Colon (tissue), 2 donors: ENCODE measurements around the gene CLASP1.

Experiments used
- FAIRE-seq: peaks from 2 replicates; lab custom pipeline; 2012; peaks lifted over from hg19 to GRCh38; lab: Jason Lieb, UNC
- donor health status: control.
- donor health status: control.

The CLASP1 gene

GRCh38 chr2:121536850-121537557 is 112.3 kb downstream of the CLASP1 start:
- FAIRE-seq: no peak

DNA sequence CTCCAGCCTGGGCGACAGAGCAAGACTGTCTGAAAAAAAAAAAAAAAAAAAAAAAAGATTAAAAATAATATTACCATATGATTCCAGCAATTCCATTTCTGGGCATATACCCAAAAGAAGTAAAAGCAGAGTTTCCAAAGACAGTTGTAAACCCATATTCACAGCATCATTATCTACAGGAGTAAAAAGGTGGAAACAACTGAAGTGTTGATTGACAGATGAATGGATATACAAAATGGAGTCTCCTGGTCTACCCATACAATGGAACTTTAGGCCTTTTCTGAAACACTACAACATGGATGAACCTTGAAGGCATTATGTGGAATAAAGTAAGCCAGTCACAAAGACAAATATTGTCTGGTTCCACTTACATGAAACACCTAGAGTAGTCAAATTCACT is 112.9 kb downstream of the CLASP1 start:
- no peak for FAIRE-seq

GRCh38 chr2:121534007-121534406 is 115.3 kb downstream of the CLASP1 start:
- no peak for FAIRE-seq

DNA sequence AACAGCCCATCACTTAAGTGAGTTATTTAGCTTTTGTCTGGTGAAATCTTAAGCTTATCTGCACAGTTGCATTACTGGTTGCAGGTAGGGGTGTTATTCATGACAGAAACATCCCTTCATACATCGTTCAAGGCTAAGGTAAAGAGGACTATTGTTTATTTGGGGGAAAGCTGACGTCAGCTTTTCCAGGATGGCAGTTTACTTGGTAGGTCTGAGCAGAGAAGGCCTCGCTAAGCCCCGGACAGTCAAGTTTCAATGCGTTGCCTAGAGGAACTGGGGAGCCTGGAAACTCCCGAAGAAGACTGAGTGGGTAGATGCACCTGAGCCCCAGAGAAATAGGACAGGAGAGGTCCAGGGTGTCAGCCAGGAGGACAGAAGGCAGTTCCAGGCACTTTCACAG is 116.4 kb downstream of the CLASP1 start:
- FAIRE-seq: no peak

GRCh38 chr2:121532347-121532766 is 116.9 kb downstream of the CLASP1 start:
- FAIRE-seq: no peak

GRCh38 chr2:121530212-121530705 is 119.0 kb downstream of the CLASP1 start:
- FAIRE-seq: no peak

DNA sequence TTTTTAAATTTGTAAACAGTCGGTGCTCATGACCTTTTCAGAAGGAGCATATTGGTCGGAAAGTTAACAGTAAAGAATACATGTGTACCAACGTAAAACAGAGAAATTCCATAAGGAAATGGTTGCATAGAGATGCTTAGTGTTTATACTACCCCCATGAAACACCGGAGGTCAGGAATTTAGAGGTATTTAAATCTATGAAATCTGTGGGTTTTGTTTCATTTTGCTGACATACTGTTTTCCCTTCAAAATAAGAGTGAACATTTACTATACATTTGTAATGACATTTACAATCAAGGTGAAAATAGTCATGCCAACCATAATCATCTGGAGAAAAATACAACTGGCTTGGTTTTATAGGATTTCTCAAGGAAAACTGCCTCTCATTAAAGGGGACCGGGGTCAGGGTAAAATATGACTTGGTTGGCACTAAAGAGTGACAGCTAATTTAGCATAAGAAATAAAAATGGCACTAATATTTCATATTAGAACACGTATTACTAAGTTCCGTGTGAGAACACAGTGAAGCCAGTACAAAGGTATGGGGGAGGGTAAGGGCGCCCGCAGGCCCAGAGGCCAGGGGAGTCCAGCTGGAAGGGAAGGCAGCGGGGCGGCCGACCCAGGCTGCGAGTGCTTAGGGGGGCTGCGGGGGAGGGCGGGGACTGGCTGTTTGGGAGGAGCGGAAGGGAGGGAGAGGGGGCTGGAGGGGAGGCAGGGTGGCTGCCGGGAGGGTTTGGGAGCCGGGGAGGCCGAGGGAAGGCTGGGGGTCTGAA is 119.6 kb downstream of the CLASP1 start:
- no peak for FAIRE-seq

DNA sequence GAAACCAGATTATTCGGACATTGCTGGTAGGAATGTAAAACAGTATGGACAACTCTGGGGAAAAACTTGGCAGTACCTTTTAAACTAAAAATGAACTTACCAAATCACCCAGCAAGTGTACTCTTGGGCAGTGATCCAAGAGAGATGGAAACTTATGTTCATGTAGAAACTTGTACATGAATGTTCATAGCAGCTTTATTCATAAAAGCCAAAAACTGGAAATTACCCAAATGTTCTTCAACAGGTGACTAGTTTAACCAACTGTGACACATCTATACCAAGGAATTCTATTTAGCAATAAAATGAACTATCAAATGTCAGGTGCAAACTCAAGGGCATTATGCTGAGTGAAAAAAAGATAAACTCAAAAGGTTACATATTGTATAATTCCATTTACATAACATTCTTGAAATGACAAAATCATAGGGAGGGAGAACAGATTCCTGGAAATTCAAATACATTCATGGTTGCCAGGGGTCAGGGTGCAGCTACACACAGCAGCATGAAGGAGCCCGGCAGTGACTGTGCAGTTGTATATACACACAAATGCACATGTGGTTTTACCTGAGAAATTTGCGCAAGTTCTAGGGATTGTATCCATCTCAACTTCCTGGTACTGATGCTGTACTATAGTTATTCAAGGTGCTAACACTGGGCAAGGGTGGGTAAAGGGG is 122.1 kb downstream of the CLASP1 start:
- FAIRE-seq: no peak

GRCh38 chr2:121524685-121525425 is 124.4 kb downstream of the CLASP1 start:
- no peak for FAIRE-seq

DNA sequence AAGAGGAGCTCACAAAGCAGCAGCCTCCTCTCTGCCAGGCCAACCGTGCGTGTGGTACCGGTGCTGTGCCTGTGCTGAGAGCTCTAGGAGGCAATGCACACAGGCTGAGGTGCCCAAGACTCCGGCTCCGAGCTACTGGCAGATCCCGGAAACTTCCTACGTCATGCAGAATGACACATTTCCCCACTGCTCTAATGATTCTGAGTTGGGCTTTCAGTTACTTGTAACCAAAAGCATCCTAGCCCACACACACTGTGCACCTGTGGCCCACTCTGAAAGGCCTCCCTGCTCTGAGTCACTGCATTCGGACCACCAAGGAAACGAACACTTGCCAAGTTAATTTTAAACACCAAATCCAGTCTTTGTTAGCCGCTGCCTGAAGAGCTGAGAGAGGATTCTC is 127.9 kb downstream of the CLASP1 start:
- FAIRE-seq: no peak

- no peak for FAIRE-seq
Observed at GRCh38 chr2:121520641-121520994, 128.6 kb downstream of the CLASP1 start.

DNA sequence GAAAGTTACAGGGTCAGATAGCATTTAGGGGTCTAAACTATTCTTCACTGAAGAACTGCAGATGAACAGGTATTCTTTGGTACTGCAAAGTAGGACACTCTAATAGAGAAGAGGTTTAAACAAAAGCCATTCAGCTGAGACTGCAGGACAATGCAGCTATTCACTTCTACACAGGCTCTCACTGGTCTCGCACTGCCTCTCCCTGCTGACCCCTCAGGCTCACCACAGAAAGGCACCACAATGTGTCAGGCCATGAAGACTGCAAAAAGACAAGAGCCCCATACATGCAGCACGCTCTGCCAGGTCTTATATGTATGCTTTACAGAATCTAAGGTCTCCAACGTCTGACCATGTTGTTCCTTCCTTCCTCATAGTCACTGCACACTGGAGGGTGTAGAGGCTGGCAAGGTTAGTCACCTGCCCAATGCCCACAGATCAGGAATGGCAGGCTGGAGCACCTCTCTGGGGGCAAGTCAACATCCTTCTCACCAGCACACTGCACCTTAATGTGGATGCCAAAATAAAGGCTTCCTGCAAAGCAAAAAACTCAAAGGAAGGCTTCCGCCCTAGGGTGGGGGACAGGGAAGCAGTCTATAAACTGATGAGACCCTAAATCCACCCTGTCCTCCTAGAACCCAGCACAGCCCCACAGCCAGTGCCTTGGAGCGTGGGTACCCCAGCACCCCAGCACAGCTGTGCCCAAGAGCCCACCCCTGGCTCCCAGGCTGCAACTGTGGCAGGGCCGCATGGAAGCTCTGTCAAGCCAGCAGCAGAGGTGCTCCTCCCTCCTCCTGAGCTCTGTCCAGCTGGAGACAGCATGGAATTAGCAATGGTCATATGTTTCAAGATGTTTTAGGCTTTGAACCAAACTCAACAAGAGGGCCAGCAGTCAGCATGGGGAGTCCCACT is 129.3 kb downstream of the CLASP1 start:
- no peak for FAIRE-seq

DNA sequence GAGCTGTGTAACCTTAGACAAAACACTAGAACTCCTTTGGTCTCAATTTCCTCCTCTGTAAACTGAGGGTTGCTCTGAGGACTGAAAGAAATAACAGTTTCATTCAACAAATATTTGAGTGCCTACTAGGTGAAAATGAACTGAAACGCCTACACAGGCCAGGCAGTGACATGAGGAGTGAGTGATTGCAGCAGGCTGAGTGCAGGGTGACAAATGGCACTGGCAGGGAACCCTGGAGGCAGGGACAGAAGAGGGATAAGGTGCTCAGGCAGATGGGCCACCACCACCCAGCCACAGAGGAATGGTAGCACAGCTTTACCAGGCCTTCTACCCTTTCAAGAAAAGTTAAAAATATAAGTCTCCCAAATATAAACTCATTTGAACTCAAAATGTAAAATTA is 130.1 kb downstream of the CLASP1 start:
- FAIRE-seq: no peak

DNA sequence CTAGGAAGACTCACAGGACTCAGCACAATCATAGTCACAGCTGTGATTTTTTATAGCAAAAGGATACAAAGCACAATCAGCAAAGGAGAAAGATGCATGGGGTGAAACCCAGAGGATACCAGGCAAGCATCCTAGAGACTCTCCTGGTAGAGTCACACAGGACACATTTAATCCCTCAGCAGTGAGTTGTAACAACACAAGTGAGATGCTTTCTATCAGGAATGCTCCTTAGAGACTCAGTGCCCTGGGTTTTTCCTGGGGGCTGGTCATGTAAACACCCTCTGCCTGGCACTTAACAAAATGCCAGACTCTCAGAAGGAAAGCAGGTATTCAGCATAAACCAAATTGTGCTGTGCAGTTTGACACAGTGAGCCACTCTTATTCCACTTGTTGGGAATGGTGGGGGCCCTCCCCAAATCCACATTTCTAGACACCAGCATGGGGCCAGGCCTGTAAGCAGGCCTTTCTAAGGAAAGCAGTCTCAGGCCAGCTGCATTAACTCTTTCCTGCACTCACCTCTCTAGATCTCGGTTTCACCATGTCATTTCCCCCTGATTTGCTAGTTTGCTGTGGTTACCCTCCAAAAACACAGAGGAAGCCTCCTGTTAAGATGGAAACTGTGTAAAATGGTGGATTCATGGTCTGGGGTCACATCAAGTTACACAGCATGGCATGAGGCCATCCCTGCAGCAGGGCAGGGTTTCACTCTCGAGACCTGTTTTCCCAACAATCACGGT is 135.5 kb downstream of the CLASP1 start:
- FAIRE-seq: no peak

GRCh38 chr2:121510857-121511256 is 138.4 kb downstream of the CLASP1 start:
- no peak for FAIRE-seq

DNA sequence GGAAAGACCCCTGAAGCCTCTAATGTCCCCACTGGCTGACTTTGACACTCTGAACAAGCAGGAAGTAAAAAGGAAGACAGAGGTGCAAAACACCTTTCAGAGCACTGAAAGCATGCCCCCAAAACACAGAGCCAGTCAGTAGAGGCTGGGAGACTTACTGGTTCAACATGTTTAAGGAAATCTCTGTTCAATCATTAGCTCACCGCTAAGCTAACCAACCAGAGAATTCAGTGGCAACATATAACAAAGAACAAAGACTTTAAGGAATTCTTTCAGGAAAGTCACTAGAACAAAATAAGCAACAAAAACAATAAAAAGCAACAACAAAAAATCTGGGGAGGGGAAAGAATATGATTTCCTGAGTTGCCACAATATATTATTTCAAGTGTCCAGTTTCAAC is 142.6 kb downstream of the CLASP1 start:
- FAIRE-seq: no peak

GRCh38 chr2:121505986-121506586 is 143.2 kb downstream of the CLASP1 start:
- FAIRE-seq: no peak

DNA sequence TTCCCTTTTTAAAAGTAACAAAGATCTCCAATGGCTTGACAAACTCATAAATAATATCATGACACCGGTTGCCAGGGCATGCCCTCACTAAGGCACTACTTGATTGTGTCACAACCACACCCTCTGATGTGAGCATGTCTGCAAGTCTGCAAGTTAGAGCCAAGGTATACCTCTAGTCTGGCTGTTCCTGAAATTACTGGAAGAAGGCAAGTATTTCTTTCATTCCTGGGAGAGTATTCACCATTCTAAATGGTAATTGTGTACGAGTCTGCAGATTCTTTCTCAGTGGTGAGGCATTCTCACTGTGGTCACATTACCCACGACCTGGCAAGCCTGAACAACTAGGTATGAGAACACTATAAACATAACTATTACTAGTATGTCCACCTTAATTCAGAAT is 144.3 kb downstream of the CLASP1 start:
- FAIRE-seq: no peak

DNA sequence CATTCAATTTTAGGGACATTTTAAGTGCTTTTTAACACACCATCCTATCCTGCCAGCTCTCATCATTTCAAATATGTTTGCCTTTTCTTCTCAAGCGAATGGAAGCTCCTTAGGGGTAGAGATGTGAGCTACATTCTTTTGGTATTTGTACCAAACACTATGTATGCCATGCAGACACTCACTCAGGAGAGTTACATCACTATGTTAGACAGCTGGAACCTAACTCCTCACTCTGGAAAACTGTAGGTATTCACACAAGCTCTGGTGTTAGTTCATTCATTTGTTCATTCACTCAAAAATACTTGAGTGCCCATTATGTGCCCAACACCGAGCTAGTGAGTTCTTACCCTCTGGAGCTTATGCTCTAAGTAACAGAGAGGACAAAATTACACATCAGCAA is 144.9 kb downstream of the CLASP1 start:
- FAIRE-seq: no peak

- no peak for FAIRE-seq
Observed at GRCh38 chr2:121502781-121503180, 146.5 kb downstream of the CLASP1 start.
